Neuronal stem cell (in vitro differentiated cells): ENCODE measurements around the gene NEGR1.

Source experiments
- DNase-seq: peaks from one replicate; pipeline ENCODE4 v3.0.0-alpha.2; 2013; ENCODE audit warnings: low spot score
- H2AFZ ChIP-seq: one replicate; pipeline ENCODE4 v1.6.1; 2013; ENCODE audit warnings: mild to moderate bottlenecking, low read length, inconsistent platforms
- H2AK5ac ChIP-seq: 2 replicates; pipeline ENCODE4 v1.6.1; 2013; ENCODE audit warnings: low read depth, mild to moderate bottlenecking, inconsistent platforms, low read length, moderate library complexity, mixed read lengths
- H2BK120ac ChIP-seq: 2 replicates; pipeline ENCODE4 v1.6.1; 2013; ENCODE audit warnings: low read depth, mild to moderate bottlenecking, inconsistent platforms, low read length, moderate library complexity, mixed read lengths
- H2BK12ac ChIP-seq: one replicate; pipeline ENCODE4 v1.6.1; 2013; ENCODE audit warnings: low read length, inconsistent platforms
- H2BK15ac ChIP-seq: 2 replicates; pipeline ENCODE4 v1.6.1; 2013; ENCODE audit warnings: mild to moderate bottlenecking, low read length, inconsistent platforms, mixed read lengths
- H2BK5ac ChIP-seq: one replicate; pipeline ENCODE4 v1.6.1; 2013; ENCODE audit warnings: inconsistent platforms, mild to moderate bottlenecking, low read length, moderate library complexity
- H3K14ac ChIP-seq: one replicate; pipeline ENCODE4 v1.6.1; 2013; ENCODE audit warnings: low read length, inconsistent platforms
- H3K18ac ChIP-seq: 2 replicates; pipeline ENCODE4 v1.6.1; 2013; ENCODE audit warnings: low read length, inconsistent platforms
- H3K23ac ChIP-seq: 2 replicates; pipeline ENCODE4 v1.6.1; 2013; ENCODE audit warnings: low read depth, mild to moderate bottlenecking, mixed read lengths, low read length, inconsistent platforms; ENCODE audit not compliant: poor library complexity
- H3K27ac ChIP-seq: replicated peaks from 3 replicates; pipeline ENCODE4 v1.5.1; 2013; ENCODE audit warnings: low read length, inconsistent platforms
- H3K27me3 ChIP-seq, 3 experiments: 2 replicates each; pipeline ENCODE4 v1.6.1; 2013; ENCODE audit warnings: low read length in 3 of 3, mild to moderate bottlenecking in 2 of 3, inconsistent platforms in 1 of 3, low read depth in 1 of 3, mixed read lengths in 1 of 3, moderate library complexity in 1 of 3; ENCODE audit not compliant: control insufficient read depth in 3 of 3, insufficient read depth in 3 of 3
- H3K36me3 ChIP-seq, 2 donors: replicated peaks in 1 of 2; 2 replicates each; pipeline ENCODE4 v1.6.1; 2013; ENCODE audit warnings: low read length in 2 of 2; ENCODE audit not compliant: control insufficient read depth in 2 of 2, insufficient read depth in 2 of 2
- H3K4ac ChIP-seq: 2 replicates; pipeline ENCODE4 v1.6.1; 2013; ENCODE audit warnings: inconsistent platforms, mild to moderate bottlenecking, low read length, moderate library complexity
- H3K4me1 ChIP-seq, 2 donors: 1 replicate in 1 of 2; 2 replicates in 1 of 2; pipeline ENCODE4 v1.6.1; 2013; ENCODE audit warnings: low read length in 2 of 2, low read depth in 1 of 2; ENCODE audit not compliant: control insufficient read depth in 2 of 2, insufficient read depth in 1 of 2
- H3K4me2 ChIP-seq: one replicate; pipeline ENCODE4 v1.6.1; 2013; ENCODE audit warnings: mild to moderate bottlenecking, low read length, inconsistent platforms; ENCODE audit not compliant: insufficient read depth, poor library complexity, severe bottlenecking
- H3K4me3 ChIP-seq, 2 donors: 2 replicates each; pipeline ENCODE4 v1.5.1; 2013; ENCODE audit warnings: low read length in 2 of 2, mild to moderate bottlenecking in 2 of 2, inconsistent platforms in 1 of 2, moderate library complexity in 1 of 2
- H3K79me1 ChIP-seq: one replicate; pipeline ENCODE4 v1.6.1; 2013; ENCODE audit warnings: low read depth, mild to moderate bottlenecking, inconsistent platforms, low read length, moderate library complexity
- H3K9ac ChIP-seq: one replicate; pipeline ENCODE4 v1.6.1; 2013; ENCODE audit warnings: mild to moderate bottlenecking, low read depth, low read length, inconsistent platforms; ENCODE audit not compliant: poor library complexity
- H3K9me3 ChIP-seq, 2 donors: replicated peaks in 1 of 2; 2 replicates each; pipeline versions ENCODE3 to v1.6.1; 2013; ENCODE audit warnings: low read length in 2 of 2, mild to moderate bottlenecking in 2 of 2, inconsistent platforms in 1 of 2, low read depth in 1 of 2, mixed read lengths in 1 of 2, moderate library complexity in 1 of 2; ENCODE audit not compliant: control insufficient read depth in 2 of 2, insufficient read depth in 1 of 2
- H4K8ac ChIP-seq: one replicate; pipeline ENCODE4 v1.6.1; 2013; ENCODE audit warnings: low read depth, mild to moderate bottlenecking, inconsistent platforms, low read length, moderate library complexity
- H4K91ac ChIP-seq: one replicate; pipeline ENCODE4 v1.6.1; 2013; ENCODE audit warnings: low read length, low read depth, mild to moderate bottlenecking, inconsistent platforms; ENCODE audit not compliant: poor library complexity
- WGBS, 2 donors: extraction: QIAGEN DNeasy Blood & Tissue Kit; methylation state at CpG; one replicate each; pipeline ENCODE4 v1.1.7; 2013; ENCODE audit warnings: missing lambda C conversion rate in 2 of 2, mixed read lengths in 1 of 2; ENCODE audit not compliant: insufficient read length in 2 of 2, insufficient replicate concordance in 1 of 2; ENCODE audit errors: extremely low coverage in 2 of 2; 5-methylcytosine and 5-hydroxymethylcytosine counted together

Gene NEGR1

DNA sequence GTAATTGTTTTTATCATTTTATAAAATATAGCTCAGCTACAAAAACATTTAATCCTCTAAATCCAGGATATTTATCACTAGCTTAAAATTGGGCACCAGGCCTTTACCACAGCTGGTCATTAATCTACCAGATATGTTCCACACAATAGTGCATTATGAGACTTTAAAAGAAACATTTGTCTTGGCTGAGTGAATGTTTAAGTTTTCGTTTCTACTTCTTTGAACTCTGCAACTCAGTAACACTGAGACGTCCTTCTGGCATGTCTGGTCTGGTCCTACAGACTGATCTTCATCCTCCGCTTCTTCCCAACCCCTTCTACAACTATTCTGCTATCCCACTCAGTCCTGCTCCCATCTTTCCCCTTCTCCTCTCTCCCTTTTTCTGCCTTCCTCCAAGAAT is 296.2 kb downstream of the NEGR1 start:
- H3K18ac ChIP-seq = no peak overlapping the region
- H3K36me3 ChIP-seq = no peaks in the 10 kb centered on the region
- H3K4ac ChIP-seq = no peak overlapping the region
- peak overlapping the region; percentile 24 for H2AFZ ChIP-seq
- H3K4me2 ChIP-seq = no peak overlapping the region
- H2BK12ac ChIP-seq = no peak overlapping the region
- no peak overlapping the region for H3K9ac ChIP-seq
- no peak overlapping the region for H4K8ac ChIP-seq
- no peak overlapping the region for H3K23ac ChIP-seq
- DNase-seq = no peak
- H3K79me1 ChIP-seq = no peaks in the 10 kb centered on the region
- no peak overlapping the region for H3K14ac ChIP-seq
- no peak overlapping the region for H2BK120ac ChIP-seq
- no peaks in the 10 kb centered on the region for H3K4me1 ChIP-seq
- H2BK5ac ChIP-seq = no peak overlapping the region
- H3K4me3 ChIP-seq = no peak overlapping the region
- no CpG with 5 or more reads among the region's 3 CpGs for WGBS, 2 donors
- H2AK5ac ChIP-seq = no peak overlapping the region
- H3K27ac ChIP-seq = no peak overlapping the region
- no peak overlapping the region for H4K91ac ChIP-seq
- no peak overlapping the region for H2BK15ac ChIP-seq
- H3K9me3 ChIP-seq = no peaks in the 10 kb centered on the region
- no peaks in the 10 kb centered on the region for H3K27me3 ChIP-seq

DNA sequence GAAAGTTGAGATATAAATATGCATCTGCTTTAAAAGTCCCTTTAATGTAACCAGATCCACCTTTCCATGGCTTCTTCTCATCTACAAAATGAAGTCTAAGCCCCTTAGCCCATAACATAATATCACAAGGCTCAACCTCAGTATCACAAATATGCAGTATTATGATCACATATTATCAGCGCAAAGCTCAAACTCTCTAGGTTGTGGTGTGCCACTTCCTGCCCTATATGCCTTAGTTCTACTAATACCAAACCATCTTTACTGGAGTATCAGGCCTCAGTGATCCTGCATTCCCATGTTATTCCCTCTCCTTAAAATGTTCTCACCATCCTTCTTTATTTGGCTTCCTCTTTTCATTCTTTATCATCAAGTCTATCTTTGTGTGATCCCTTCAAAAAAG is 301.8 kb downstream of the NEGR1 start:
- H2BK120ac ChIP-seq = no peak overlapping the region
- H2BK12ac ChIP-seq = no peak overlapping the region
- H3K23ac ChIP-seq = no peak overlapping the region
- no CpG with 5 or more reads among the region's 1 CpG for WGBS, 2 donors
- no peak overlapping the region for H2BK15ac ChIP-seq
- no peak for DNase-seq
- H3K27me3 ChIP-seq = no peaks in the 10 kb centered on the region
- H3K4me1 ChIP-seq = no peaks in the 10 kb centered on the region
- H3K27ac ChIP-seq = no peak overlapping the region
- H3K79me1 ChIP-seq = no peaks in the 10 kb centered on the region
- no peak overlapping the region for H2BK5ac ChIP-seq
- H2AFZ ChIP-seq = no peak overlapping the region
- no peak overlapping the region for H3K18ac ChIP-seq
- no peak overlapping the region for H3K4me2 ChIP-seq
- no peak overlapping the region for H4K91ac ChIP-seq
- no peak overlapping the region for H3K4me3 ChIP-seq
- no peak overlapping the region for H3K9ac ChIP-seq
- no peaks in the 10 kb centered on the region for H3K9me3 ChIP-seq
- no peak overlapping the region for H2AK5ac ChIP-seq
- H3K36me3 ChIP-seq = no peaks in the 10 kb centered on the region
- H4K8ac ChIP-seq = no peak overlapping the region
- no peak overlapping the region for H3K4ac ChIP-seq
- H3K14ac ChIP-seq = no peak overlapping the region

DNA sequence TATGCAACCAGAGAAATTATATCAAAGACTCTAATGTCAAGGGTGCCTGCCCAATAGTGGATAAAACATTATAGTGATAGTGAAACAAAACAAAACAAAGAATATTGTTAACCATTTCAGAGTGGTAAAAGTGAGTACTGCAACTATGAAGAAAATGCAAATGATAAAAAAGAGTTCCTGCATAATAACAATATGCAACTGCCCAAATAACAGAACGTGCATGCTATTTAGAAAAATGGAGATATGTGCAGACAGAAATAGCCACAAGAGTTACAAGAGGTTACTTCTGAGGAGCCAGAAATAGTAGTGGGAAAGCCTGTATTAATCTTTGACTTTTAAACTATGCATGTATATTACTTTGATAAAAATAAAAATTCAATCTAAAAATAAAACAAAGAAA is 302.5 kb downstream of the NEGR1 start:
- Histone ChIP-seq H3K4me3 (no peak overlapping the region), H2BK15ac (no peak overlapping the region), H3K9me3 (no peaks in the 10 kb centered on the region), H3K27ac (no peak overlapping the region), H4K91ac (no peak overlapping the region), H2BK120ac (no peak overlapping the region), H2AFZ (no peak overlapping the region), H2AK5ac (no peak overlapping the region), H3K9ac (no peak overlapping the region), H4K8ac (no peak overlapping the region), H3K4ac (no peak overlapping the region), H2BK12ac (no peak overlapping the region), H2BK5ac (no peak overlapping the region), H3K36me3 (no peaks in the 10 kb centered on the region), H3K4me2 (no peak overlapping the region), H3K4me1 (no peaks in the 10 kb centered on the region), H3K14ac (no peak overlapping the region), H3K79me1 (no peaks in the 10 kb centered on the region), H3K23ac (no peak overlapping the region), H3K18ac (no peak overlapping the region), H3K27me3 (no peaks in the 10 kb centered on the region)
- WGBS, 2 donors = no CpG with 5 or more reads among the region's 1 CpG
- no peak for DNase-seq

DNA sequence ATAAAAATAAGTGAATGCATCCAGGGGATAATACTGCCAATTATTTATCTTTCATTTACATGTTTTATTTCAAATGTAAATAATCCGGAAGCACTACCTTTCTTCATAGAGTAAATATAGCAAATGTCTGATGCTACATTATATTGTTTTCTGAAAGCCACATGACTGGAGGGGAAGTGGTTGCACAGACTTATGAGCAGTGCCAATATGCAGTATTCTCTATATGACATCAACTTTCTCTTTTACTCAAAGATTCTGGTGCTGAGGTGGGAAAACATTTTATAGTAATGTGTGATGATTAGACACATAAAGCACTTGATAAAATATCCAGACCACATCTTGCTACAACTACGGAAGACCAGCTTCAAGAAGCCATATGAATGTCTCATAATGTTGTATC is 314.7 kb downstream of the NEGR1 start:
- Histone ChIP-seq H3K4me2 (no peak overlapping the region), H3K4me3 (no peak overlapping the region), H4K91ac (no peak overlapping the region), H2AK5ac (no peak overlapping the region), H3K14ac (no peak overlapping the region), H2BK120ac (no peak overlapping the region), H3K4me1 (no peaks in the 10 kb centered on the region), H2AFZ (no peak overlapping the region), H3K27ac (no peak overlapping the region), H3K9me3 (no peaks in the 10 kb centered on the region), H3K18ac (no peak overlapping the region), H2BK12ac (no peak overlapping the region), H3K27me3 (no peaks in the 10 kb centered on the region), H4K8ac (no peak overlapping the region), H3K4ac (no peak overlapping the region), H3K36me3 (no peaks in the 10 kb centered on the region), H3K79me1 (no peaks in the 10 kb centered on the region), H2BK15ac (no peak overlapping the region), H2BK5ac (no peak overlapping the region), H3K9ac (no peak overlapping the region), H3K23ac (no peak overlapping the region)
- no CpG with 5 or more reads among the region's 2 CpGs for WGBS, 2 donors
- DNase-seq = no peak
